ENCODE measurements around the gene IRF1. TPM values are rescaled to one million over a fixed set of nuclear protein-coding genes. Genes with fewer than 3 reads are reported as not detected.

Gene IRF1
- total RNA-seq, 2 experiments from 2014 or later = 1,212 to 1,234 TPM

- CTCF ChIA-PET = interaction anchor here (0.9 to 10.2 kb wide), 7 partner anchors 16 to 128 kb away, joined by 3 to 104 read pairs (median 5); partner anchors contain the start of gene SLC22A5
- H3K36me3 Mint-ChIP-seq (ENCODE audit: low read depth) = peaks cover 4% of the 10 kb centered on the region
- peak overlapping the region; percentile 97 for H3K27ac Mint-ChIP-seq
Measured at GRCh38 chr5:132496631-132497487, 6.3 kb upstream of the IRF1 start.

GRCh38 chr5:132496191-132496630, 5.6 kb upstream of the IRF1 start:
- POLR2A ChIA-PET = interaction anchor here (0.7 to 15.5 kb wide), 30 partner anchors 9 to 1621 kb away, joined by 3 to 526 read pairs (median 10); partner anchors contain the start of genes AFF4, CCNI2, HSPA4 and IRF1
- intact Hi-C loops (cut with DNase I, micrococcal nuclease) = loop anchor here (1.0 to 10.0 kb wide), 4 partner anchors 39 to 1729 kb away; partner anchors contain the start of gene PPP2CA (in 1 of the 2)
- TF ChIP-seq CTCF (IDR thresholded peaks at IDR 0.05) = no peak
- peak overlapping the region; percentile 97 for H3K4me3 Mint-ChIP-seq
- ATAC-seq (ENCODE audit: poor library complexity) (peak; percentile 72), DNase-seq (peak; percentile 72 to 96 (median 90))
- H3K9me3 Mint-ChIP-seq = no peaks in the 10 kb centered on the region
- H3K27me3 Mint-ChIP-seq = no peaks in the 10 kb centered on the region
- peak overlapping the region; percentile 97 for H3K27ac Mint-ChIP-seq
- Histone ChIP-seq H3K36me3 (ENCODE audit: insufficient read depth, low read length) (no peaks in the 10 kb centered on the region), H3K27ac (ENCODE audit: low read depth in 1 of 2, low read length in 2 of 2) (peak overlapping the region; percentile 82 to 93), H3K4me1 (ENCODE audit: insufficient read depth, low read length) (peaks cover 88% of the 10 kb centered on the region), H3K27me3 (ENCODE audit: control insufficient read depth in 1 of 2, insufficient read depth in 2 of 2, low read length in 2 of 2) (no peaks in the 10 kb centered on the region), H3K9me3 (ENCODE audit: control insufficient read depth in 1 of 2, insufficient read depth in 1 of 2, low read length in 2 of 2) (no peaks in the 10 kb centered on the region), H3K4me3 (ENCODE audit: low read length) (peak overlapping the region; percentile 93)
- H3K4me1 Mint-ChIP-seq (ENCODE audit: low read depth) = peaks cover 70% of the 10 kb centered on the region
- CTCF ChIA-PET = interaction anchor here (0.9 to 10.2 kb wide), 7 partner anchors 16 to 109 kb away, joined by 3 to 104 read pairs (median 5); no protein-coding TSS in a partner anchor
- H3K36me3 Mint-ChIP-seq (ENCODE audit: low read depth) = peaks cover 4% of the 10 kb centered on the region

More at GRCh38 chr5:132496631-132497487, 6.3 kb upstream of the IRF1 start:
- Histone ChIP-seq H3K36me3 (ENCODE audit: insufficient read depth, low read length) (no peaks in the 10 kb centered on the region), H3K4me1 (ENCODE audit: insufficient read depth, low read length) (peaks cover 87% of the 10 kb centered on the region), H3K9me3 (ENCODE audit: control insufficient read depth in 1 of 2, insufficient read depth in 1 of 2, low read length in 2 of 2) (no peaks in the 10 kb centered on the region), H3K27me3 (ENCODE audit: control insufficient read depth in 1 of 2, insufficient read depth in 2 of 2, low read length in 2 of 2) (no peaks in the 10 kb centered on the region), H3K4me3 (ENCODE audit: low read length) (peak overlapping the region; percentile 93), H3K27ac (ENCODE audit: low read depth in 1 of 2, low read length in 2 of 2) (peak overlapping the region; percentile 82 to 93)
- POLR2A ChIA-PET = interaction anchor here (0.5 to 15.5 kb wide), 29 partner anchors 16 to 1620 kb away, joined by 3 to 526 read pairs (median 11); partner anchors contain the start of genes AFF4, CCNI2, HSPA4 and IRF1
- H3K9me3 Mint-ChIP-seq = no peaks in the 10 kb centered on the region
- no peak for TF ChIP-seq CTCF (IDR thresholded peaks at IDR 0.05)
- no peak for ATAC-seq (ENCODE audit: poor library complexity)
- peaks cover 66% of the 10 kb centered on the region for H3K4me1 Mint-ChIP-seq (ENCODE audit: low read depth)
- peak in 13 of 14 experiments; percentile 30 to 82 (median 57) for DNase-seq
- no peaks in the 10 kb centered on the region for H3K27me3 Mint-ChIP-seq
- intact Hi-C loops (cut with DNase I, micrococcal nuclease) = loop anchor here (1.0 to 10.0 kb wide), 4 partner anchors 40 to 1728 kb away; partner anchors contain the start of gene PPP2CA (in 1 of the 2)
- peak overlapping the region; percentile 97 for H3K4me3 Mint-ChIP-seq

GRCh38 chr5:132495667-132496190, 5.2 kb upstream of the IRF1 start:
- no peaks in the 10 kb centered on the region for H3K36me3 ChIP-seq (ENCODE audit: insufficient read depth, low read length)
- ATAC-seq (ENCODE audit: poor library complexity) (peak; percentile 28), DNase-seq (peak; percentile 44 to 83 (median 60))
- peak overlapping the region; percentile 93 for H3K4me3 ChIP-seq (ENCODE audit: low read length)
- intact Hi-C loops (cut with DNase I, micrococcal nuclease) = loop anchor here (1.0 to 10.0 kb wide), 4 partner anchors 38 to 1729 kb away; partner anchors contain the start of gene PPP2CA (in 1 of the 2)
- TF ChIP-seq CTCF (IDR thresholded peaks at IDR 0.05) = no peak
- H3K27ac Mint-ChIP-seq = peak overlapping the region; percentile 97
- H3K4me1 Mint-ChIP-seq (ENCODE audit: low read depth) = peaks cover 66% of the 10 kb centered on the region
- H3K27me3 ChIP-seq (ENCODE audit: control insufficient read depth in 1 of 2, insufficient read depth in 2 of 2, low read length in 2 of 2) = no peaks in the 10 kb centered on the region
- H3K4me1 ChIP-seq (ENCODE audit: insufficient read depth, low read length) = peaks cover 86% of the 10 kb centered on the region
- H3K4me3 Mint-ChIP-seq = peak overlapping the region; percentile 97
- H3K27ac ChIP-seq (ENCODE audit: low read depth in 1 of 2, low read length in 2 of 2) = peak overlapping the region; percentile 82 to 93
- no peaks in the 10 kb centered on the region for H3K9me3 ChIP-seq (ENCODE audit: control insufficient read depth in 1 of 2, insufficient read depth in 1 of 2, low read length in 2 of 2)
- ChIA-PET POLR2A (interaction anchor here (0.6 to 15.5 kb wide), 29 partner anchors 10 to 1621 kb away, joined by 3 to 526 read pairs (median 11); partner anchors contain the start of genes AFF4, CCNI2, HSPA4 and IRF1), CTCF (interaction anchor here (0.9 to 10.2 kb wide), 6 partner anchors 15 to 108 kb away, joined by 3 to 104 read pairs (median 6); no protein-coding TSS in a partner anchor)
- peaks cover 4% of the 10 kb centered on the region for H3K36me3 Mint-ChIP-seq (ENCODE audit: low read depth)
- H3K9me3 Mint-ChIP-seq = no peaks in the 10 kb centered on the region
- H3K27me3 Mint-ChIP-seq = no peaks in the 10 kb centered on the region

All from CD4-positive, alpha-beta T cell (primary cell).